ENCODE measurements around the gene LRPAP1.

- no peak for TF ChIP-seq CTCF (IDR thresholded peaks at IDR 0.05; ENCODE audit: poor library complexity)
- TF ChIP-seq EZH2phosphoT487 (IDR thresholded peaks at IDR 0.05; ENCODE audit: low read depth, severe bottlenecking, unreplicated experiment) = no peak
- no peak for TF ChIP-seq EZH2 (IDR thresholded peaks at IDR 0.05; ENCODE audit: borderline replicate concordance)
Observed at GRCh38 chr4:3472411-3473141, 59.6 kb downstream of the LRPAP1 start.
